SK-N-MC (cell line): ENCODE measurements around the gene ASTN2.

Experiments used
- EZH2 ChIP-seq: fragments of 200-600 bp; sonication (generic); IDR thresholded peaks from one replicate; pipeline ENCODE4 v1.6.1; 2017; ENCODE audit warnings: antibody characterized with exemption
- FOXP2 ChIP-seq: optimal IDR thresholded peaks from 2 replicates; pipeline ENCODE3; 2011; ENCODE audit warnings: mild to moderate bottlenecking, moderate library complexity; ENCODE audit not compliant: insufficient read depth; ENCODE audit errors: extremely low read length, control extremely low read depth
- POLR2AphosphoS5 ChIP-seq: IDR thresholded peaks from 2 replicates; pipeline ENCODE4 v1.6.1; 2012; ENCODE audit warnings: mild to moderate bottlenecking, low read depth, low read length, borderline replicate concordance

GRCh38 chr9:116813031-116813300 is 601.9 kb downstream of the ASTN2 start:
- TF ChIP-seq POLR2AphosphoS5 (no peak), EZH2 (no peak), FOXP2 (no peak)
